ENCODE data around the gene MS4A8.

The MS4A8 gene

DNA sequence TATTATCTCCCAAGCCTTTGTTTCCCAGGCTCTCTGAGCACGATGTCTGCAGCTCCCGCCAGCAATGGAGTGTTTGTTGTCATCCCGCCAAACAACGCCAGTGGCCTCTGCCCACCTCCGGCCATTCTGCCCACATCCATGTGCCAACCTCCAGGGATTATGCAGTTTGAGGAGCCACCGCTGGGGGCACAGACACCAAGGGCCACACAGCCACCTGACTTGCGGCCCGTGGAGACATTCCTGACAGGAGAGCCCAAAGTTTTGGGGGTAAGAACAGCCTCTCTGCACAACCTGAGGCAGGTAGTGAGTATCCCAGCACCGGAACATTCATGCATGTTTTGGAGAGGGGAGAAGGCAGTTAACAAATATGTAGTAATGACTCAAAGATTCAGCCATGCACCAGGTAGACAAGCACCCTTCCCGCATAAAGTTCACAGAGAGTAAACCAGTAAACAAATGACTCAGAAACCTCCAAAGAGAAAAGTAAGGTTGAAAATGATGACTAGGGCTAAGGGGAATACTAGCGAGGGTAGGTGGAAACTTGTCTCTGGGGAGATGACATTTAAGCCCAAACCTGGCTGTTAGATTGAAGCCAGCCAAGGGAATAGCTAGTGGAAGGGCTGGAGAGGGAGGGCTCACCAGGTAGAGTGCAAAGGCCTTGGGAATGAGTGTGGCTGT, 64.4 kb downstream of the MS4A8 start:
- no peak for DNase-seq (ENCODE audit: low read depth, low spot score)

DNA sequence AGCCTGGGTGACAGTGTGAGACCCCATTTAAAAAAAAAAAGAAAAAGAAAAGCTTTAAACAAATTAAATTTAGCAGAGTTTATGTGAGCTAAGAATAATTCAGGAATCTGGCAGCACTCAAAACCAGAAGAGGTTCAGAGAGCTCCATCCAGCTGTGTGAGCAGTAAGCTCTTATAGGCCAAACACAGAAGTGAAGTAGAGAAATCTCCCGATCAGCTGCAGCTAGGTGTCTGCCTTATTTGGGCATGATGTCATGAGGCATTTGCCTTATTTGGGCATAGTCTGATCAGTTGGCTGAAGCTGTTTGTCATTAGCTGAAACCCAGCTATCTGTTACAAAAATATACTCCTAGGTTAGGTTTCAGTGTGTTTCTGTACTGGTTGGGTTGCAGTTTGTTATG, 65.5 kb downstream of the MS4A8 start:
- no peak for DNase-seq (ENCODE audit: low read depth, low spot score)

DNA sequence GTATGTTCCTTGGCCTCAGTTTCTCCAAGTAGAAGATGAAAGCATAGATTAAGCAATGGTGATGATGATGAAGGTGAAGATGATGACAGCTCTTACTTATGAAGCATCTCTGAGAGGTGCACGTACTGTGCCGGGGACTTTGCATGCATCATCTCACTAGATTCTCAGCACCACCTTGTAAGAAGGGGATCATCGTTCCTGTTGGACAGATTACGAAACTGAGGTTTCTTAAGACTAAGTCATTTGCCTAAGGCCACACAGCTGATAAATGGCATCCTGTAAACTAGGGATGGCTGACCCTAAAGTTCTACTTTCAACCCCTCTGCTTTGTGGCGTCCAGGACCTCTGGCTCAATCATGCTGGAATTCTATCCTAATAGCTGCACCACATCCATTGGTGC, 65.9 kb downstream of the MS4A8 start:
- DNase-seq (ENCODE audit: low read depth, low spot score), result no peak
